RCC 7860 (cell line): ENCODE data around the gene SLC30A3.

Experiments
- DNase-seq: peaks from one replicate; pipeline ENCODE4 v3.0.0-alpha.2; 2015; ENCODE audit warnings: low spot score
- FAIRE-seq: peaks from 2 replicates; lab custom pipeline; 2012; peaks lifted over from hg19 to GRCh38; lab: Jason Lieb, UNC

Gene SLC30A3

DNA sequence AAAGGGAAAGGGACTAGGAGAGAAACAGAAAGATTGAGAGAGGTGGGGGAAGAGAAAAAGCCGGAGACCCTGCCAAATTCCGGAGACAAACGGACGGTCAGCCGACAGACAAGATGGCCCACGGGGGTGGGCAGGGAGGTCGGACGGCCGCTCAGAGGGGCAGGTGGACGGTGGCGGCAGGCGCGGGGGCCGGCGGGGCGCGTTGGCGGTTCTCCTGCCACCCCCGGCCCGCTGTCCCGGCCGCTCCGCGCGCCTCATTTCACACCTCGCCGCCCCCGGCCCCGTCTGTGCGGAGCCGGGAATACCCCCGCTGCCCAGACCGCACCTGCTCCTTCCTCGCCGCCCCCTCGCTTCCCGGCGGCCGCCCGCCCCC lies 935 bp downstream of the SLC30A3 start:
- FAIRE-seq = no peak
- DNase-seq = no peak

- FAIRE-seq (no peak), DNase-seq (no peak)
These were observed 1.5 kb downstream of the SLC30A3 start for GRCh38 chr2:27261241-27261925.

- DNase-seq = no peak
- FAIRE-seq = no peak
These were observed 4.8 kb downstream of the SLC30A3 start for GRCh38 chr2:27258051-27258450.

DNA sequence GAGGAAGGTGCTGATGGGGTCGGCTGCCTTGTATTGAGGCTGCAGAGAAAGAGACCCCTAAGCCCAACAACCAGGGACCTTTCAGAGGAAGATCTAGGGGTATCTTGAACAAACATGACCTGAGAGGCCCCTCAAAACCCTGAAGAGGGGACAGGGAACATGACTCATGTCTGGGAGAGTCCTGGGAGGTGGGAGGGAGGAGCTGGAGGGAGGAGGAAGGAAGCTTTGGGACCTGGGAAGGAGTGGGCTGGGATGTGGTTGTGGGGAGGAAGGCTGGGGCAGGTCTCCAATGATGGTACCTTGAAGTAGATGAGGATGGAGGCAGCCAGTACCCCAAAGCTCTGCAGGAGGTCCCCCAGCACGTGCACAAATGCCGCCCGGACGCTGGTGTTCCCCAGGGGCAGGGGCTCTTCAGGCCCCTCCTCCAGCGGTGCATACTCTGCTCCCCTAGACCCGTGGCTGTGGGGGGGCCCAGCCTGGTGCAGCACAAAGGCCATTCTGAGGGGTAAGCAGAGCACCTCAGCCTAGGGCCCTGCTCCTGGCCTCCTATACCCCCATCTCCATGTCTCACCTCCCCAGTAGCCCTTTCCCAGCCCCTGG lies 5.9 kb downstream of the SLC30A3 start:
- no peak for FAIRE-seq

DNA sequence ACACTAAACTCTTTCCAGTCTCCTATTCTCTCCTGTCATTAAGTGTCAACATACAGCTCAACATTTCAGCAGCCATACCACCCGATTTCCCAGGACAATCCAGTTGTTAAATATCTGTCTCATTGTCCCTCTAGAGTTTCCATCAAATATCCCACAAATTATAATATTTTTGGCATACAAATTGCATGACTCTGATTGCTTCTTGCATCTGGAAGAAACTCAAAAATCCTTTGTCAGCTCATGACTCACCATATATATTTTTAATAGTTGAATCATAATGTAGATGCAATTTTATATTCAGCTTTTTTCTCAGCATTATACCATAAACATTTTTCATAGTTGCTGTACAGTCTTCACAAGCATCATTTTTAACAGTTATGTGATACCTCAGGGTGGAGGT lies 7.2 kb downstream of the SLC30A3 start:
- DNase-seq (no peak), FAIRE-seq (no peak)

More for the DNA sequence above, 5.9 kb downstream of the SLC30A3 start:
- DNase-seq = no peak

- no peak for FAIRE-seq
- DNase-seq = no peak
These were observed 7.7 kb downstream of the SLC30A3 start for GRCh38 chr2:27255187-27255586.

DNA sequence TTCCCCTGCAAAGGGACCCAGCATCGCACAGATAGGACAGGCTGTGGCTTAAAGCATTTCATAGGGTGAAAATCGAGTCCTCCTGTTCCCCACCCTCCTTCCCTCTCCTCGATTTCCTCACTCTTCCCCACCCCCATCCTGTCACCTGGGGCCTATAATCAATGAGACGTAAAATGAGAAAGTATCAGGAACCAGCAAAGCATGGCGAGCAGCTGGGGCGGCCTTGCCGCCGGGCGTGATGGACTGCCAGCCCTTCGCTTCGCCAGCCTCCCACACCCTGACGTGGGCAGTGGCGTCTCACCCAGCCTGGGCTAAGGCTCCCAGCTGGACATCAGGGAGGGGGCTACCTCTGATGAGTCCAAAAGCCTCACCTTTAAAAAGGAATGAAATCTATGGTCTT lies 11.1 kb downstream of the SLC30A3 start:
- no peak for FAIRE-seq
- no peak for DNase-seq

- DNase-seq = no peak
- no peak for FAIRE-seq
These were observed 12.0 kb downstream of the SLC30A3 start for GRCh38 chr2:27250652-27251379.

- FAIRE-seq = no peak
- no peak for DNase-seq
These were observed 12.8 kb downstream of the SLC30A3 start for GRCh38 chr2:27249891-27250651.

DNA sequence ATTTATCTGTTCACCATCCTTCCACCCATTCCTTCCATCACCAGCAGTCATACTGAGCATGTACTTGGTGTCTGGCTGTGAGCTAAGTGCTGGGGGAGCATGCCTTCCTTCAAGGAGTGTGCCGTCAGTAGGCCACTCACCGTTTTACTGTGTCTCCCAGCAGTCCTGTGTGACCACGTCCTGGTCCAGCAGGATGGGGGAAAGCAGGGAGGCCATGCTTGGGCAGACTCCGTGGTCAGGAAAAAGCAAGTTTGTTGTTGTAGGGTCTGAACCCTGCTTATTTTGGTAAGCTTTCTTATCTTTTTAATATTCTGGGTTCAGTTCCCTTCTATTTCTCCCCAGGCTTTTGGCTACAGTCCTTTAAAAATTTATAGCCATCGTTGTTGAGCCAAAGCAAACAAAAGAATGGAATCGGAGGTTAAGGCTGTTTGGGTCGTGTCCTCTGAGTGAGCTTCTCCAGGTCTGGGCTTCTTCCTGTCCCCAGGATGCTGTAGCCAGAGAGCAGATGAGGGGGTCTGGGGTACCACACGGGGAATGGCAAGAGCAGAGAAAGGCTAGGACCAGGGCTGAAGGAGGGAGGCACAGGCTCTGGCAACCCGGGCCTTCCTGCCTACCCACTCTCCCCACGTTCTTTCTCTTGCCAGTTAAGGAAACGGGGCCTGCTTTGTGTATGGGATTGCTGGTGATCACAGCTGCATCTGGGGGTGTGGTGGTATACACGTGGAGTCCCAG lies 13.5 kb downstream of the SLC30A3 start:
- no peak for DNase-seq
- no peak for FAIRE-seq

DNA sequence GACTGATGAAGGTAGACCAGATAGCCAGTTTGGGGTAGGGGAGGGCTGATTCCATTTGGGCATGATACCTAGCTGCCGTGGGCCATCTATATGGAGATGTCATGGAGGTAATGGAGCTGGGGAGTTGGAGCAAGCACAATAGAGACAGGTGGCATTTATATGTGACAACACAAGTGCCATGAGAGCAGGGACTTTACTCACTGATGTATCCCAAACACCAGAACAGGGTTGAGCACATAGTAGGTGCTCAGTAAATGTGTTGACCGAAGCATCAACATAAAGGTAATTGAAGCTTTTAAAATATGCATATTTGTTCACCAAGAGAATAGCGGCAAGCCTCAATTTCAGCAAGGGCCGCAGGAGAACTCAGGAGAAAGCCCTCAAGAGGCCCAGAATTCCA lies 15.0 kb downstream of the SLC30A3 start:
- FAIRE-seq = no peak
- no peak for DNase-seq

- FAIRE-seq (no peak), DNase-seq (no peak)
These were observed 17.2 kb downstream of the SLC30A3 start for GRCh38 chr2:27245626-27246025.

- no peak for DNase-seq
- no peak for FAIRE-seq
These were observed 17.7 kb downstream of the SLC30A3 start for GRCh38 chr2:27245116-27245515.

DNA sequence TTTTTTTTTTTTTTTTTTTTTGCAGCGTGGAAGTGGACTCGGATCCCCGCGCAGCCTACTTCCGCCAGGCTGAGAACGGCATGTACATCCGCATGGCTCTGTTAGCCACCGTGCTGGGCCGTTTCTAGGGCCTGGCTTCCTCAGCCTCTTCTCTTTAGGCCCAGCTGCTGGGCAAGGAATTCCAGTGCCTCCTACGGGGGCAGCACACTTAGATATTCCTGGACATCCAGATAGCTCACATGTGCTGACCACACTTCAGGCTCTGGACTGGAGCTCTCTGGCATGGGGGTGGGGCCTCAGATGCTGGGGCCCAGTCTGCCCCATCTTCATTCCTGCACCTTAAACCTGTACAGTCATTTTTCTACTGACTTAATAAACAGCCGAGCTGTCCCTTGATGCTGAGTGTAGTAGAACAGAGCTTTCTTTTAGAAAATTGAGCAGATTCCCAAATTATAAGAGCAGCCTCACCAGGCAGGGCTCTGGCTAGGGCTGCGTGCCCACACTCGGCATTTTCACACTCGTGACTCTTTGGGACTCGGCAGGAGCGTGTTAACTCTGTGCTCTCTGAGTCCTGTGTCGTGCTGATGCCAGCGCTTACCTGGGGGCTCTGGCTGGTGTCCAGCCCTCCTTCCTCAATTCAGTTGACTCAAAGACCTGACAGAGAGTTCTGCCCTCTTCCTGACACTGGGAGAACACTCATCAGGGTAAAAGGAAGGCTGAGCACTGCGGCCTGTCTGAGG lies 19.3 kb downstream of the SLC30A3 start:
- FAIRE-seq = no peak
- no peak for DNase-seq

GRCh38 chr2:27242614-27242951 lies 20.3 kb downstream of the SLC30A3 start:
- FAIRE-seq (no peak), DNase-seq (no peak)

DNA sequence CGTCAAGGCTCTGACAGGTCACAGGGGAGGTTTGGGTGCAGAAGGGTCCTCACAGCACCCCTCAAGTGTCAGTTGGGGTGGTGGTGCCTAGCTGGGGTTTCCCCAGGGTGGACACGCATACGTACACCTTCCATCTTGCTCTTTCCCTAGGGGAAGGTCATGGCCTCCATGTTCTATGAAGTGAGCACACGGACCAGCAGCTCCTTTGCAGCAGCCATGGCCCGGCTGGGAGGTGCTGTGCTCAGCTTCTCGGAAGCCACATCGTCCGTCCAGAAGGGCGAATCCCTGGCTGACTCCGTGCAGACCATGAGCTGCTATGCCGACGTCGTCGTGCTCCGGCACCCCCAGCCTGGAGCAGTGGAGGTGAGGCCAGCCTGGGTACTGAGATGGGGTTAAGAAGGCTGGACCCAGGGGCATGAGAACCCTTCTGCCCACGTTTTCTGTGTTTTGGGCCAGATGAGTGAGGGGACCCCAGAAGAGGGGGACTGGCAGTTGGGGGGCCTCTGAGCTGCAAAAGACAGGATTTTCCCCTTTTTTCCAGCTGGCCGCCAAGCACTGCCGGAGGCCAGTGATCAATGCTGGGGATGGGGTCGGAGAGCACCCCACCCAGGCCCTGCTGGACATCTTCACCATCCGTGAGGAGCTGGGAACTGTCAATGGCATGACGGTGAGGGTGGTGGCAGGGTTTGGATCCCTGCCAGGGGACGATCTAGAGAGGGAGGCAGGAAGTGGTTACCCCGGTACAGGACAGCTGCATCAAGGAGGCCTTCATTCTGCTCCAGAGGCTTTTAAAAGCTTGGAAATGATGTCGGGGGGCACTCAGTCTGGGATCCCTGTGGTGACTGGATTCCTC lies 20.9 kb downstream of the SLC30A3 start:
- no peak for DNase-seq
- FAIRE-seq = no peak

DNA sequence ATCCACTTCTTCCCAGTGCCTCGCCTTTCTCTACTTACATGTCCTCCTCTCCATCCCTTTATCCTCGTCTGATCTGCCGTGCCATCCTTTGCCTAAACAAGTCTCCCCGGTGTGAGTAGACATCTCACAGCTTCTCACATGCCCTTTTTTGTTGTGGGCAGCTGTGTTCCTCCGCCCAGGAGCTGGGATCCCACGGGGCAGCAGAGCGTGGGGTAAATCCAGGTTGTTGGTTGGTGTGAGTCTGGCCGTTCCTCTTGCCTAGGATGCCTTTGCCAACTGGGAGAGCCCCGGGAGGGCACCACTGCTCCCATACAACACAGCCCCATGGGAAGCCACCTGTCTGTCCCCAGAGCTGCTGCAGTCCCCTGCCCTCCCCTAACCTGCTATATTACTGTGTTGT lies 22.4 kb downstream of the SLC30A3 start:
- FAIRE-seq = no peak
- DNase-seq = no peak

GRCh38 chr2:27238976-27239375 lies 23.9 kb downstream of the SLC30A3 start:
- FAIRE-seq (no peak), DNase-seq (no peak)

- DNase-seq = no peak
These were observed 25.4 kb downstream of the SLC30A3 start for GRCh38 chr2:27237341-27237945.

More at GRCh38 chr2:27237341-27237945, 25.4 kb downstream of the SLC30A3 start:
- FAIRE-seq = no peak
